ENCODE results near the gene P3H1. TPM values are rescaled to one million over a fixed set of nuclear protein-coding genes. Genes with fewer than 3 reads are reported as not detected.

P3H1 gene
- total RNA-seq, 1 experiment from 2014 or later = 22.8 TPM

DNA sequence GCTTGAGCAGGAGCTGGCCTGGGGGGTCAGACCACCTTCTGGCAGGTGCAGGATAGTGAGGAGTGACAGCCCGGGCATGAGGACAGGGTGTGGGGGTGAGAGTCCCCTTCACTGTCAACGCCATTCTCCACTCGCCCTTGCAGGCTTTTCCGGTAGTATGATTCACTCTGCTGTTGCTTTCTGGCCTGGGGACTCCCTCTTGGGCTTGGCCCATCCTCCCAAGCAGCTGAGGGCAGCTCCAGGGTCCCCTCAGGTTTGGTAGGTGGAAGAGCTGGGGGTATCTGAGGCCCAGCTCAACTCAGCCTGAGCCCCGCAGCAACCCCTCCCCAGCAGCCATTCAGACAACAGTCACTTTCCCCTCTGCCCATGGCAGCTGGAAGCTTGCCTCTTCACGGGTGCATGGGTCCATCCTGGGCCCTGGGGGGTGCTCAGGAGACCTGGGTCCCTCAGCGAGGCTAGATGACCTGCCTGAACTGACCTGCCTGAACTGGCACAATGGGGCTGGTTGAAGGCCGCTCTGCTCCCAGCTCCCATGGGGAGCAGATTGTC is 28.1 kb downstream of the P3H1 start:
- Histone ChIP-seq H3K4me2 (no peak overlapping the region), H3K27ac (no peak overlapping the region), H3F3A (ENCODE audit: insufficient read depth, low read depth) (no peaks in the 10 kb centered on the region), H3K9me3 (ENCODE audit: insufficient read depth, low read depth) (no peaks in the 10 kb centered on the region), H3K4me1 (replicated peaks; ENCODE audit: insufficient read depth) (no peaks in the 10 kb centered on the region), H3K4me3 (no peak overlapping the region), H3K27me3 (ENCODE audit: insufficient read depth, low read depth) (no peaks in the 10 kb centered on the region), H3K79me2 (ENCODE audit: low read depth) (no peaks in the 10 kb centered on the region), H3K9me2 (ENCODE audit: insufficient read depth) (no peaks in the 10 kb centered on the region), H3K36me3 (ENCODE audit: low read depth) (no peaks in the 10 kb centered on the region), H4K20me1 (ENCODE audit: insufficient read depth) (no peaks in the 10 kb centered on the region), H2AFZ (no peak overlapping the region)
- intact Hi-C loops (cut with micrococcal nuclease; ENCODE audit: unreplicated experiment) = no loop called here
- BruUV-seq (replicated peaks) = no TSS peak
- TF ChIP-seq, protein P1, sequence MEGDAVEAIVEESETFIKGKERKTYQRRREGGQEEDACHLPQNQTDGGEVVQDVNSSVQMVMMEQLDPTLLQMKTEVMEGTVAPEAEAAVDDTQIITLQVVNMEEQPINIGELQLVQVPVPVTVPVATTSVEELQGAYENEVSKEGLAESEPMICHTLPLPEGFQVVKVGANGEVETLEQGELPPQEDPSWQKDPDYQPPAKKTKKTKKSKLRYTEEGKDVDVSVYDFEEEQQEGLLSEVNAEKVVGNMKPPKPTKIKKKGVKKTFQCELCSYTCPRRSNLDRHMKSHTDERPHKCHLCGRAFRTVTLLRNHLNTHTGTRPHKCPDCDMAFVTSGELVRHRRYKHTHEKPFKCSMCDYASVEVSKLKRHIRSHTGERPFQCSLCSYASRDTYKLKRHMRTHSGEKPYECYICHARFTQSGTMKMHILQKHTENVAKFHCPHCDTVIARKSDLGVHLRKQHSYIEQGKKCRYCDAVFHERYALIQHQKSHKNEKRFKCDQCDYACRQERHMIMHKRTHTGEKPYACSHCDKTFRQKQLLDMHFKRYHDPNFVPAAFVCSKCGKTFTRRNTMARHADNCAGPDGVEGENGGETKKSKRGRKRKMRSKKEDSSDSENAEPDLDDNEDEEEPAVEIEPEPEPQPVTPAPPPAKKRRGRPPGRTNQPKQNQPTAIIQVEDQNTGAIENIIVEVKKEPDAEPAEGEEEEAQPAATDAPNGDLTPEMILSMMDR (conservative IDR thresholded peaks at IDR 0.05) = no peak
- TF ChIP-seq EZH2 (IDR thresholded peaks at IDR 0.05; ENCODE audit: low read depth) = no peak
- no peak for DNase-seq
- POLR2A ChIA-PET (ENCODE audit: unreplicated experiment) = no interaction called here
- CTCF ChIA-PET = no interaction called here

DNA sequence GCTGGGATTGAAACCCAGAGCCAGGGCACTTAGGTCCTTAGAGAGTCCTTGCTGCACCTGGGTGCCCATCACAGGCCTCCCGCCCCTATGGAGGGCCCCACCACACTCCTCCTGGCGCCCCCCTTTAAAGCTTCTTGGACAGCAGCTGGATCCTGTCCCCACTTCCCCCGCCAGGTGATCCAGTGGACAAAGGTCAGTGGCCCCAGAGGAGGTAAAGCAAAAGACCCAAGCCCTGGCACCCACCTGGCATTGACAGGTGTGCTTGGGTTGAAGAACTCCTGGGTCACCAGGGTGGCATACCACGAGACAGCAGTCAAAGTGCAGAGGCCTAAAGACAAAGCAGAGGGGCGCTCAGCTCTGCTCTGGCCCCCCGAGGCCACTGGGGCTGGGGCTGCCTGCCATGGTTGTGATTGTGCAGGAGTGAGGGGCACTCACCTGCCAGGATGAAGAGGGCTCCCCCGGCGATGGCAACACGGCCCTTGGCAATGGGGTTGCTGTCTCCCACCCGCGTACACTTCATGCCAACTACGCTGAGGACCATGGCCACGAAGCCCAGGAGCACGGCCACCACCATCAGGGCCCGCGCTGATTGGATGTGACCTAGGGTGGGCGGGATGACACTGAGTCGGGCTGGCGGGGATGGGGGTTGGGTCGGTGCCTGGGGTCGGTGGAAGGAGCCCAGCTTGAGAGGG is 28.7 kb downstream of the P3H1 start:
- no peaks in the 10 kb centered on the region for H3K9me2 ChIP-seq (ENCODE audit: insufficient read depth)
- H3K36me3 ChIP-seq (ENCODE audit: low read depth) = no peaks in the 10 kb centered on the region
- DNase-seq = no peak
- no peak for TF ChIP-seq EZH2 (IDR thresholded peaks at IDR 0.05; ENCODE audit: low read depth)
- TF ChIP-seq, protein P1 (conservative IDR thresholded peaks at IDR 0.05) = no peak
- H2AFZ ChIP-seq = no peak overlapping the region
- ChIA-PET POLR2A (ENCODE audit: unreplicated experiment) (no interaction called here), CTCF (no interaction called here)
- H3K4me1 ChIP-seq (replicated peaks; ENCODE audit: insufficient read depth) = no peaks in the 10 kb centered on the region
- H3F3A ChIP-seq (ENCODE audit: insufficient read depth, low read depth) = no peaks in the 10 kb centered on the region
- intact Hi-C loops (cut with micrococcal nuclease; ENCODE audit: unreplicated experiment) = no loop called here
- no TSS peak for BruUV-seq (replicated peaks)
- no peak overlapping the region for H3K27ac ChIP-seq
- no peaks in the 10 kb centered on the region for H3K27me3 ChIP-seq (ENCODE audit: insufficient read depth, low read depth)
- no peaks in the 10 kb centered on the region for H4K20me1 ChIP-seq (ENCODE audit: insufficient read depth)
- H3K9me3 ChIP-seq (ENCODE audit: insufficient read depth, low read depth) = no peaks in the 10 kb centered on the region
- H3K4me2 ChIP-seq = no peak overlapping the region
- no peaks in the 10 kb centered on the region for H3K79me2 ChIP-seq (ENCODE audit: low read depth)
- H3K4me3 ChIP-seq = no peak overlapping the region

DNA sequence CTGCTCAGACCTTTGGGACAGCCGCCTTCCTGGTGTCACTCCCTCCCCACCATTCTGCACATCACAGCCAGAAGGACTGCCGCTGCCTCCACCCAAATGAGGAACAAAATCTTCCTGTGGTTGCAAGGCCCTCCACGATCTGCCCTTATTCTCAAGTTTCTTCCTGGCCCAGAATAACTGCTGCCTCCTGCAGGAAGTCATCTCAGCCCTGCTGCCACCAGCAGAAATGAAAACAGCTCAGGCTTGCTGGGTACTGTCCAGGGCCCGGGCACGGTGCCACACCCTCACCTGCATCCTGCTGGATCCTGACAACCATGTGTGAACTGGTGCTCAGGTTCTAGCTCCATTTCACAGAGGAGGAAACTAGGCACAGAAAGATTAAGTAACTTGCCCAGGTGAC is 29.6 kb downstream of the P3H1 start:
- H2AFZ ChIP-seq = no peak overlapping the region
- no peak for TF ChIP-seq EZH2 (IDR thresholded peaks at IDR 0.05; ENCODE audit: low read depth)
- TF ChIP-seq, protein P1 (conservative IDR thresholded peaks at IDR 0.05) = no peak
- intact Hi-C loops (cut with micrococcal nuclease; ENCODE audit: unreplicated experiment) = no loop called here
- DNase-seq = peak in 1 of 2 experiments; percentile 42
- ChIA-PET CTCF (no interaction called here), POLR2A (ENCODE audit: unreplicated experiment) (no interaction called here)
- no peaks in the 10 kb centered on the region for H3F3A ChIP-seq (ENCODE audit: insufficient read depth, low read depth)
- no peak overlapping the region for H3K4me2 ChIP-seq
- H3K36me3 ChIP-seq (ENCODE audit: low read depth) = no peaks in the 10 kb centered on the region
- H3K9me3 ChIP-seq (ENCODE audit: insufficient read depth, low read depth) = no peaks in the 10 kb centered on the region
- no peaks in the 10 kb centered on the region for H4K20me1 ChIP-seq (ENCODE audit: insufficient read depth)
- BruUV-seq (replicated peaks) = no TSS peak
- H3K4me1 ChIP-seq (replicated peaks; ENCODE audit: insufficient read depth) = no peaks in the 10 kb centered on the region
- no peaks in the 10 kb centered on the region for H3K79me2 ChIP-seq (ENCODE audit: low read depth)
- no peaks in the 10 kb centered on the region for H3K9me2 ChIP-seq (ENCODE audit: insufficient read depth)
- no peak overlapping the region for H3K4me3 ChIP-seq
- H3K27me3 ChIP-seq (ENCODE audit: insufficient read depth, low read depth) = no peaks in the 10 kb centered on the region
- no peak overlapping the region for H3K27ac ChIP-seq
